GM19397 (cell line): ENCODE data around the gene FNBP1.
"Not testable (repeated sequence)": the region's sequence is repeated elsewhere in the genome, so short reads cannot be mapped to it uniquely, and the experiment has no call there.

Experiments
- ATAC-seq: cut with Tn5 transposase; IDR thresholded peaks from one replicate; pipeline ENCODE4 v1.9.1; 2021; ENCODE audit warnings: mild to moderate bottlenecking, moderate library complexity; ENCODE audit not compliant: unreplicated experiment

FNBP1 gene

DNA sequence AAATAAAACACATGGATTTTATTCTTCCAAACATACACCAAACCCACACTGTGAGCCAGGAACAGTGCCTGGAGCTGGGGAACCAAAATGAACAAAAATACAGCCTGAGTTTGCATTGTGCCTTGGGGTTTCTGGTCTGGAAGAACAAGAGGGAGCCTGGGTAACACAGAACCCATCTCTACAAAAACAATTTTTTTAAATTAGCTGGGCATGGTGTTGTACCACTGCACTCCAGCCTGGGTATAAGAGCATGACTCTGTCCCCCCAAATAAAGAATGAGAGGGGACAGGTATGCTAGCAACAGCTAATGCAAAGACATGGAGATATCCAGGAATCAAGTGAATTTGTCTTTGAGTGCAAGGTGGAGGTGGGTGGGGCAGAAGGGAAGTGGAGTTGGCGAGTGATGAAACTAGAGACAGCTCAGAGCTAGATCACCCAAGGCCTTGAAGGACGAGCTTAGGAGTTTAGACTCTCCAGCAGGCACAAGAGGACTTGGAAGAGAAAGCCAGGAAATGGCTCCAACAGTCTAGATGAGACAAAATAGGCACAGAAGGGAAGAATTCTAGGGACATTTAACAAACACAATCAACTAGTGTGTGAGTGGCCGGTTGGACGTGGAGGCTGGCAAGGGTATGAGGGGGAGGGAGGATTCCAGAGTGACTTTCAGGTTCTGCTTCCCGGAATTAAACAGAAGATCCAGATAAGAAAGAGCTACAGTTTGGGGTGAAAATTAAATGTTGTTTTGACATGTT is 47.4 kb downstream of the FNBP1 start:
- no peak for ATAC-seq

DNA sequence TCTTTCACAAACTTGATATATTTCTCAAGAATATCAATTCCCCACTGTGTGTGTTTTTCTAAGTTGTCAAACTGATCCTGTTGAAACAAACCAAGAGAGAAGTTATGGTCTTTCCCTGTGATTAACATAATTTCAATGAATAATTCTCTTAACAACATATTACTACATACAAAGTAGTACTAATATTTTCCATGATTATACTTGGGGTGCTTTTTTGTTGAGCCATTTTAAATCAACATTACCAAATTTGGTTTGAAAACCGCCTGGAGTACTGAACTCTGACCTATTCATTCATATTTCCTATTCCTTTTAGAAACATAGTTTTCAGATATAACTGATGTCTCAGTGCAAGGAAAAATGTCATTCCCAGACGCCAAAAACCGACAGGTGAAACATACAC is 48.1 kb downstream of the FNBP1 start:
- ATAC-seq = no peak

DNA sequence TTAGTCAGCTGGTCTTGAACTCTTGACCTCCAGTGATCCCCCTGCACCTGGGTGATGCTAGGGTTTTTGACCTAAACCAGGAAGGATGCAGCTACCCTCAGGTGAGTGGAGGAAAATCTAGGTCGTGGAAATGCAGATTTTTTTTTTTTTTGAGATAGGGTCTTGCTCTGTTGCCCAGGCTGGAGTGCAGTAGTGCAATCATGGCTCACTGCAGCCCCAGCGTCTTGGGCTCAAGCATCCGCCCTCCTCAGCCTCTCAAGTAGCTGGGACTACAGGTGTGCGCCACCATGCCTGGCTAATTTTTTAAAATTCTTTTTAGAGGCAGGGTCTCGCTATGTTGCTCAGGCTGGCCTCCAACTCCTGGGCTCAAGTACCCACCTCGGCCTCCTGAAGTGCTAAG is 51.9 kb downstream of the FNBP1 start:
- ATAC-seq = not testable (repeated sequence)

DNA sequence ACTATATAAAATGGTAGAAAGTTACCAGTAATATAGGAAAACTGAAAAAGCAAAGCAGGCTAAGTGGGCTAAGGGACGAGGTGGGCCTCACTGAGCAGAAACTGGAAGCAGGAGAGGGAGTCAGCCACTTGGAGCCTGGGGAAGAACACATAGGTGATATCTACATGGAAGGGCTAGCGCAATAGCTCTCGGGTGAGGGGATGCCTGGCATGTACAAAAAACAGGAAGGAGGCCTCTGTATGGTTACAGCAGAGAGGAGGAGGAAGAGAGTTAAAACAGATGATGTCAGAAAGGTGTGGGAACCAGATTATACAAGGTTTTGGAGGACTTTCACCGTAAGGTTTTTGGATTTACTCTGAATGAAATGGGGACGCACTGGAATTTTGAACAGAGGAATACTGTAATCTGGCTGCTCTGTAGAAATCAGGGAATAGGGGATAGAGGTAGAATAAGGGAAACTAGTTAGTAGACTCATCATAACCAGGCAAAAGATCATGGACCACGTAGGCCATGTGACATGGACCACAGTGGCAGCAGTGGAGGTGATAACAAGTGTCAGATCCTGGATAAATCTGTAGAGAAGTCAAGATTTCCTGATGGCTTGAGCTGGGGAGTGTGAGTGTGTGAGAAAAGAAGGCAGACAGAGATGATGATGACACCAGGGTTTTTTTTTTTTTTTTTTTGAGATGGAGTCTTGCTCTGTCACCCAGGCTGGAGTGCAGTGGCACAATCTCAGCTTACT is 52.5 kb downstream of the FNBP1 start:
- no peak for ATAC-seq

DNA sequence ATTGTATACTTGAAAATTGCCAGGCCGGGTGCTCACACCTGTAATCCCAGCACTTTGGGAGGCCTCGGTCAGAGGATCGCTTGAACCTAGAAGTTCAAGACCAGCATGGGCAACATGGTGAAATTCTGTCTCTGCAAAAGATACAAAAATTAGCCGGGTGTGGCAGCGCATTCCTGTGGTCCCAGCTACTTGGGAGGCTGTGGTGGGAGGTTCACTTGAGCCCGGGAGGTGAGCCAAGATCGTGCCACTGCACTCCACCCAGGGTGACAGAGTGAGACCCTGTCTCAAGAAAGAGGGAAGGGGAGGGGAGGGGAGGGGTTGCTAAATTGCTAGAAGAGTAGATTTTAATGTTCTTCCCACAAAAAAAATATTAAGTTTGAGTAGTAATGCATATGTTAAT is 53.2 kb downstream of the FNBP1 start:
- ATAC-seq = no peak

DNA sequence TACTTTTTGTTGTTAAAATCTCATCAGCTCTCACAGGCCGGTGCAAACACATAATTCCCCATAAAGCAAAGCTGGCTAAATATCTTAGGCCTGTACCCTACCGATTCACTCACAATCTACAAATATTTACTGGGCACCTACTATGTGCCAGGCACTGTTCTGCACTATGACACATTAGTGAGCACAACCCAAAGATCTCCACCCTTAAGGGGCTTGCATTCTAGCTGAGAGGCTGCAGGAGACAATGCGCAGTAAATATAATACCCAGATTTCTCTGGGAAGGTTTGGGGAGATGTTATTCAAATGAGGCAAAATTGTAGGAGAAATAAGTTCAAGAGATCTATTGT is 53.7 kb downstream of the FNBP1 start:
- ATAC-seq = no peak

DNA sequence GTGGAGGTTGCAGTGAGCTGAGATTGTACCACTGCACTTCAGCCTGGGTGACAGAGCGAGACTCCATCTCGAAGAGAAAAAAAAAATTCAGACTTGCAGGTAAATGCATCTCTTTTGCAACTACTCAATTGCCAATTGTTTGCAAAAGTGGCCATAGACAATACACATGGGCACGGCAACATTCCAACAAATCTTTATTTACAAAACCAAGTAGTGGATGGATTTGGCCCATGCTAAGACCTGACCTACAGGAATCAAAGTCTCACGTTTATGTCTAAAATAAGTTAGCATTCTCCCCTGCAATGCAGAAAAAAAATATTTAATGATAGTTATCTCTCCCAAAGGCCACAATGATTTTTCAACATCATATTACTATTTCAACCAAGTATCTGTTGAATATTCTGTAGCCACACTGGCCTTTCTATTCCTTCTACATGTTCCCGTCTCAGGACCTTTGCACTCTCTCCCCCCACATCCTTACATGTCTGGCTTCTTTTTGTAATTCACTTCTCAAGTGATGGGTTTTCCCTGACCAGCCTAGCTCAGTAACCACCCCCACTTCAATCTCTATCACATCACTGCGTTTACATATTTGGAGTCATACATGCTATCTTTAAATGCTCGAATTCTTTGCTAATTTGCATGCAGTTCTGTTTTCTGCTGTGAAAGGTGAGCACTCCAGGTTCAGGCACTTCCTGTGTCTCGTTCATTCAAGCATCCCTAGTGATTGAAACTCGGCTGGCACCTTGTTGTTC is 54.2 kb downstream of the FNBP1 start:
- ATAC-seq = no peak

DNA sequence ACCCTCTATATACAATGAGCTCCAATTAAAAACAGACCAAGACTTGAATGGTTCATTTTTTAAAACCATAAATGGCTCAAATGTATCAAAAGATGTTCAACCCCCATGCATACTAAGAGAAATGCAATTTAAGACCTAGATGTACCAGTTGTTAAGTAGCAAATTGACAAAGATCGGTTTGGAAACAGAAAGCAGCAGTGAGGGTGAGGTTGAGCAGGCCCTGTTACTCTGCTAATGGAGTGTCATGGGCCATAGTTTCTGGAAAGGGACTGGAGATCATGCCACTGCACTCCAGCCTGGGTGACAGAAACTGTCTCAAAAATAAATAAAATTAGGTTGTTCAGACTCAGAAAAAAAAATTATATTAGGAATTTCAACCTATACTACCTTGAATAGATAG is 55.0 kb downstream of the FNBP1 start:
- no peak for ATAC-seq

DNA sequence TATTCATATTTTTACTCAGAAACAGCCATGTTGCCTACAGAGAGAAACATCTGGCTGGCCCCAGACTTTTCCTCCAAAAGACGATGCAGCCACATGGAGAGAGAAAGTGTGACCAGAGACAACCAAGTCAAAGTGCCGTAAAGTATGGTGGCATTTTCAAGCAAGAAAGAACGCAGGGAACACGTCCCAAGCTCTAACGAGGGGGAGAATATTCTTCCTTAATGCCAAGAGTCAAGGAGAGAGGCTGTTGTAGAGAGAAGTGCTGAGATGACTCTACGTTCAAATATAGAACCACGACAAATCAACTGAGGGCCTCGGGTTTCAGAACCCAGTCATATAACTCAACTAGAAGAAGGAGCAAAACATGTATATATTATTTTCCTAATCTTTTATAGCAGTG is 55.9 kb downstream of the FNBP1 start:
- ATAC-seq = no peak

DNA sequence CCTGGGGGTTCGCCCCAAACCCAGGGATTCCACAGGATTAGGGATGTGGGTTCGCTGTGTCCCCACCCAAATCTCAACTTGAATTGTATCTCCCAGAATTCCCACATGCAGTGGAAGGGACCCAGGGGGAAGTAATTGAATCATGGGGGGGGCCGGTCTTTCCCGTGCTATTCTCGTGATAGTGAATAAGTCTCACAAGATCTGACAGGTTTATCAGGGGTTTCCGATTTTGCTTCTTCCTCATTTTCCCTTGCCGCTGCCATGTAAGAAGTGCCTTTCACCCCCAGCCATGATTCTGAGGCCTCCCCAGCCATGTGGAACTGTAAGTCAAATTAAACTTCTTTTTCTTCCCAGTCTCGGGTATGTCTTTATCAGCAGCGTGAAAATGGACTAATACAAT is 58.4 kb downstream of the FNBP1 start:
- ATAC-seq = not testable (repeated sequence)

DNA sequence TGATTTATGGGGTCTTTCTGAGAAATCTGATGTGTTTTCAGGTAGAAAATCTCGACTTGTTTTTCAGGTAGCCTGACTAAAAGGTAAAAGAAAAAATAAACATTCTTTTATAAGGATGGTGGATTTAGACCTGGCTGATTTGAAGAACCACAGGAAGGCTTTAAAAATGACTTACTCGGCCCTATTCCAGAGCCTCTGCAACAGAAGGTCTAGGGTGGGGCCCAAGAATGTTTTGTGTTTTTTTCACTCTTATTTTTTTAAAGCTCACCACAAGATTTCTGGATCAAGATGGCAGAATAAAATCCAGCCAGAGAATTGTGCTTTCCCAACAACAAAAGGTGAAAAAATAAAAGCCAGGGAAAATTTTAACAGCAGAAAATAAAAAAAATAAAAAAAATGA is 59.1 kb downstream of the FNBP1 start:
- no peak for ATAC-seq

DNA sequence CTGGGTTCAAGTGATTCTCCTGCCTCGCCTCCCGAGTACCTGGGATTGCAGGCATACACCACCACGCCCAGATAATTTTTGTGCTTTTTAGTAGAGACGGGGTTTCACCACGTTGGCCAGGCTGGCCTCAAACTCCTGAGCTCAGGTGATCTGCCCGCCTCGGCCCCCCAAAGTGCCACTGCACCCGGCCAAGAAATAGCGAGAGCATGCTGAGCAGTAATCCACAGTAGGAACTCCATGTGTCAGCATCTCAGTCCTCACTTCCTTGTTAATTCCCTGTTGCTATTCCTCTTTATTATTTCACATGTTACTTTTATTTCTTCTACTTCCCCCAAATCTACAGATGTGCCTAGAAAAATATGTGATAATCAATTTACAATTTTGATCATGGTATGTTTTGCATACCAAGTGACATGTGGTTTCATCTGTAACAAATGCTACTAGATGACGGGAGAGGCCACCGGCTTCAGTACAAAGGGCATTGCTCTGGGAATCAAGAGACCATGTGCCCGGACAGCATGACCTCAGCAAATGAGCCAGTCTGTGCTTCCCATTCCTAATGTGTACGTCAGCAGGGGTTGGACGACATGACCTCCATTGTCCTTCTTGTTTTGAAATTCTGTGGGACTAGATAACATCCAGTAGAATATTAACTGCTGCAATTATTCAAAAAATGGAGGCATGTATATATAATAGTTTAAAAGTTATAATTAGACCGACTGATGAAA is 61.6 kb downstream of the FNBP1 start:
- ATAC-seq = no peak

DNA sequence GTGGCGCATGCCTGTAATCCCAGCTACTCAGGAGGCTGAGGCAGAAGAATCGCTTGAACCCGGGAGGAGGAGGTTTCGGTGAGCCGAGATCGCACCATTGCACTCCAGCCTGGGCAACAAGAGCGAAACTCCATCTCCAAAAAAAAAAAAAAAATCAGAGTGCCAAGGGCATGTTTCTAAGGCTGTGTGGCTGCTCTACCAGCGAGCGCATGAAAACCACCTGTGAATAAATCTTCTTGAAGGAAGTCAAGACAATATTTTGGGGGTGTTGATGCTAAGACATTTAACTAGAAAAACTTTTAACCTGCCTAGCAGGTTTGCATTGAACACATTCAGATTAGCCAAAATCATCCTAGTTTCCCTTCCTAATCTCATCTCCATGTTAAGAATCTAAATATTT is 62.8 kb downstream of the FNBP1 start:
- ATAC-seq = not testable (repeated sequence)

DNA sequence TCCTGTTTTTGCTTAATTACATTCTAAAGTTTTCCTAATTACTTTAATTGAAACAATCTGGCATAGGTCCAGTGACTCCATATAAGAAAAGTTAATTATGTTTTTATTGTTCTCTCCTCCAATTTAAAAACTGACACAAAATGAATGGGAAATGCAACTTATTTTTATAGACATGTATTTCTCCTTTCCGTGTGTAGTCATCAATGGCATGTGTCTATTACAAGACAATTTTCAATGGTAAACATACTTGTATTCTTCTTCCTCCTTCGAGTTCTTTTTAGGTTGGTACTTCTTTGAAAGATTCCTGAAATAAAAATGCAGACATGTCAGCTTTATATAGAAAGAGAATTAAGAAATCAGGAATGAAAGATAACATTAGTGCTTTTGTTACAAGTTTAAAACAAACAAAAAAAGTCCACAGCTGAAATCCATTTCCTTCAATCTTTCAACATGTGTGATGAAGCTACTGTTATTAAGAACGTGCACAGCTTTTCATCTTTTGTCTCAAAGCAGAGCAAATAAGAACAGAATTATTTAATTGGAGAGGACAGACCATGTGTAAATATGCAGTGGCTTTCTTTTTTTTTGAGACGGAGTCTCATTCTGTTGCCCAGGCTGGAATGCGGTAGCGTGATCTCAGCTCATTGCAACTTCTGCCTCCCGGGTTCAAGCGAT is 63.8 kb downstream of the FNBP1 start:
- ATAC-seq = no peak

DNA sequence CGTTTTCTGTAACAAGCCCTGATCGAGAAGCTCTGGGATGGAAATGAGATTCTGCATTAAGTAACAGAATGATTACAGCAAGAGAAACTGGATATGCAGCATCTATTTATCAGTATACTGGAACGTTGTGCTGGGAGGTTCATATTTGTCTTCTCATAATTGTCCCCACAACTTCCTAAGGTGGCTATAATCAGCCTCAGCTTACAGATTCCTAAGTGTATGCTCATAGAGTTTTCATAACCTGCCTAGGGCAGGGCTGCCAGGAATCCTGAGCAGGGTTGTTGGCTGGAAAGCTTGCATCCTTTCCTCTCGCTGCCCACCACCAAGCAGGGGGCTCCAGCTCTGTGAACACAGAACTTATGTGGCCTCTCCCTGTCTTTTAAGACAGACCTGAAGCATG is 70.2 kb downstream of the FNBP1 start:
- ATAC-seq = no peak

DNA sequence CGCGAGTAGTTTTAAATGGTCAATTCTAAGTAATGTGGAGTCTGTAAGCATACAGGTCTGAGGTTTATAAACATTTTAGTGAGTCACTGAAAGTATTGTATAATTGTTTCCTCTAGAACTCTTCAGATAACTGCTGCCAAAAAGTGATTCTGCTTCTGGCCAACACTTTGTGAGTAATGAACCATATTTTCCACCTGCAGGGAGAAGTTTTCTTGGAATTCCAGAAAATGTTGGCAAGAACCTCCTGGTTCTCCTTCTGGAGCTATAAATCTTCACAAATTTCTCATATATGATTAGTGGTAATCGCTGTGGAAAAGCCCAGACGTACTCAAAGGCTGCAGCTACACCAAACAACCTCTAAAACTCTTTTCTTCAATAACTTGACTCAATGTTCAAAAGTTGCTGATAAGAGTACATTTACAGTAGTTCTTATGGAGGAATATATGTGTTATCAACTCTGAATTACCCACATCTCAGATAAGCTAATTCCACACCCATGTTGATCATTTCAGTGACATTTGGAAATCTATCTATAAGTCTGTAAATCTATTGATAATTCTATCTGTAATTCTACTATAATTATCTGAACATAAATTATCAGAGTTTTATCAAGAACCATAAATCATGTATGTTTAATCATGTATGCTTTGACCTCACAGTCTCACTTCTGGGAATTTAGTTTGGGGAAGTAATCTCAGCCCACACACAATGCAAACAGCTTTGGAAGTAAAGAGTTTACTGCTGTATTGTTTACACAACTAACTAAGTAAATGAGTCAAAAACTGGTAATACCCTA is 74.1 kb downstream of the FNBP1 start:
- ATAC-seq = no peak

DNA sequence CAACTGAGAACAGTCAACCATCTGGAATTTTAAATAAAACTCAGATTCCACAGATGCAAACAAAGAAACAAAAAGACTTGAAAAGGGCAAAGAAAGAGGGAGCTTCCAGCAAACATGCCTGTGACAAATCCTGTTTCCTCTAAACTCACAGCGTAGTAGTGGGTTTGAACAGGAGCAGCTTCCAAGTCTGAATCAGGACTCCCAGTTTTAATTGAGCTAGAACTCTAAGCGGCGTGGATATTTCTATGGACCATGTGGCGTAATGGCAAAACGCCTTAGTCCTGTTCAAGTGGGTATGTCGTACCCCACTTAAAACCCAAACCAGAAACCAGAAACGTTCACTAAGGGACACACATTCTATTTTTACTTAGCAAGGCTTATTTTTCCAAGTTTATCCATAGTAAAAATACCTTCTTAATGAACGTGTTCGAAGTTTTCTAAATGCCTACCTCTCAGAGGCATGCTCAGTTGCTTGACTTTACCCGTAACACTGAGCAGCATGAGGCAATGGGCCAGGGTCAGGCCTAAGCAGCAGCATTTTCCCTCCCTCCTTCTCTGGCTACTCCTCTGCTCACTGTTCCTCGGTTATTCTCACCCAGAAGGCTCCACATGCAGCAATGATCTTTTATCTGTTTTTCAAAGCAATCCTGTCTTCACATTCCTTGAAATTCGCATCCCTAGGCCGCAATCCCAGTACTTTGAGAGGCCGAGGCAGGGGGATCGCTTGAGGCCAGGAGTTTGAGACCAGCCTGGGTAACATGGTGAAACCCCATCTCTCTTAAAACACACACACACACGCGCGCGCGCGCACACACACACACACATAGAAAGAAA is 77.9 kb downstream of the FNBP1 start:
- no peak for ATAC-seq

DNA sequence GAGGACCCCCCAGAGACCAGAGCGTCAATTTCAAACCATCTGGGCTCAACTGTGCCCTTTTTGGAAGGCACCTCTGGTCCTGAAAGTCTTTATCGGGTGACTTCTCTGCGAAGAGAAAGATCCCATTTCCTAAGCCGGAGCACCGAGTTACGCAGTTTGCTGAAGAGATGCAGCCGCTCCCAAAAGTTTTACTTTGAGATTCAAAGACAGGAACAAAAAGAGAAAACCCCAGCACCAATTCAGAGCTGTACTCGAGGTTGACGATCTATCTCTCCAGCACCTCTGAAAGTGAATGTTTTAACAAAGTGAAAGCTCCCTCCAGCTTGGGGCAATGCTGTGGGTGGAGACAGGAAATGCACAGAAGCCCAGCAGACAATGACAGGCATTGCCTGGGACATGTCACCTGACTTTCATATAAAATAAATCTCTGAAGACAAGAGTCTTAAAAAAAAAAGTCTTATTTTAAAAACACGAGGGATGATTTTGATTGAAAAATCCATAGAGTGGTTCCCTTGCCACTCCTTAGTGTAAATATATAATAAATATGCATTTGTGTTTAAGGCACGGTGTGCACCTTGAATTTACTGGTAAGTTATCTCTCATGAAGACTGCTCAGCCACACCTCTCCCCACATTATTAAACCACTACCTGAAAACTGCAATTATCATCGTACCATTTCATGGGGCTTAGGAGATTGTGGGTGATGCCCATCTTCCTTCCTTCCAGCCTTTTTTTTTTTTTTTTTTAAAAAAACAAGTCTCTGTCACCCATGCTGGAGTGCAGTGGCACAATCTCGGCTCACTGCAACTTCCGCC is 79.9 kb downstream of the FNBP1 start:
- ATAC-seq = no peak
